HepG2 (cell line): ENCODE data around the gene SHC1. TPM values are rescaled to one million over a fixed set of nuclear protein-coding genes. Genes with fewer than 3 reads are reported as not detected.

ENCODE experiments used
- CCDC6 ChIP-seq: sonication (generic); formaldehyde crosslinking; IDR thresholded peaks from 2 replicates; pipeline ENCODE4 v1.8.1; 2022; ENCODE audit warnings: mild to moderate bottlenecking, missing genetic modification reagents, moderate library complexity
- HES4 ChIP-seq: sonication (generic); formaldehyde crosslinking; IDR thresholded peaks from 2 replicates; pipeline ENCODE4 v1.9.0; 2021; ENCODE audit warnings: mild to moderate bottlenecking, missing genetic modification reagents, borderline replicate concordance
- MTF1 ChIP-seq: sonication (generic); formaldehyde crosslinking; IDR thresholded peaks from 2 replicates; pipeline ENCODE4 v1.5.0; 2020; ENCODE audit warnings: missing genetic modification reagents
- NFE2L2 ChIP-seq: fragments of 150-350 bp; IDR thresholded peaks from 2 replicates; pipeline ENCODE4 v1.6.1; 2014; ENCODE audit warnings: low read length
- NFRKB ChIP-seq: fragments of 450-650 bp; IDR thresholded peaks from 2 replicates; pipeline ENCODE4 v1.6.1; 2017
- SMAD3 ChIP-seq: sonication (generic); formaldehyde crosslinking; IDR thresholded peaks from 2 replicates; pipeline ENCODE4 v1.4.0; 2020; ENCODE audit warnings: missing genetic modification reagents
- SRSF4 ChIP-seq: fragments of 200-400 bp; formaldehyde crosslinking; IDR thresholded peaks from one replicate; pipeline ENCODE4 v1.6.1; 2018; ENCODE audit warnings: mild to moderate bottlenecking, low read depth, low read length, moderate library complexity; ENCODE audit not compliant: poor library complexity, severe bottlenecking
- ZFP90 ChIP-seq: sonication (generic); formaldehyde crosslinking; IDR thresholded peaks from 2 replicates; pipeline ENCODE4 v1.8.0; 2022; ENCODE audit warnings: missing genetic modification reagents, mild to moderate bottlenecking, inconsistent platforms, borderline replicate concordance
- ZNF292 ChIP-seq: sonication (generic); formaldehyde crosslinking; IDR thresholded peaks from 2 replicates; pipeline ENCODE4 v1.8.1; 2022; ENCODE audit warnings: mild to moderate bottlenecking, low read depth, missing genetic modification reagents, borderline replicate concordance
- ZNF772 ChIP-seq: sonication (generic); formaldehyde crosslinking; IDR thresholded peaks from 2 replicates; pipeline ENCODE4 v1.5.0; 2020; ENCODE audit warnings: mild to moderate bottlenecking, missing genetic modification reagents
- ZSCAN12 ChIP-seq: sonication (generic); formaldehyde crosslinking; IDR thresholded peaks from 2 replicates; pipeline ENCODE4 v1.9.0; 2021; ENCODE audit warnings: mild to moderate bottlenecking, missing genetic modification reagents
- polyA plus RNA-seq, 8 experiments: library from polyadenylated mRNA; depleted of rRNA in 3 of 8; stranded (reverse) in 7 of 8; unstranded in 1 of 8; fragments of >200 nt; fragmentation: Illumina TruSeq in 4 of 8; extraction: Trizol in 4 of 8; gene quantifications; 2 replicates each; pipeline versions ENCODE4 v1.2.1 to v1.2.3, GENCODE V29; 2011 to 2016; ENCODE audit warnings: low read depth in 4 of 8, missing spikeins in 1 of 8, mixed read lengths in 1 of 8; ENCODE audit not compliant: insufficient read depth in 1 of 8
- total RNA-seq, 5 experiments: library from RNA; depleted of rRNA; stranded (reverse); fragments of >200 nt; fragmentation: Illumina TruSeq; extraction: Trizol; gene quantifications; 2 replicates each; pipeline ENCODE4 v1.2.3, GENCODE V29; 2016; ENCODE audit warnings: low read depth in 1 of 5
- TF ChIP-seq, protein P1 (sequence below): sonication (generic); formaldehyde crosslinking; IDR thresholded peaks from 2 replicates; pipeline ENCODE4 v1.4.0; 2020; ENCODE audit warnings: missing genetic modification reagents
- TF ChIP-seq, protein P2 (sequence below): sonication (generic); formaldehyde crosslinking; IDR thresholded peaks from 2 replicates; pipeline ENCODE4 v1.4.0; 2020; ENCODE audit warnings: mild to moderate bottlenecking, missing genetic modification reagents
- TF ChIP-seq, protein P3 (sequence below): sonication (generic); formaldehyde crosslinking; IDR thresholded peaks from 2 replicates; pipeline ENCODE4 v1.8.0; 2022; ENCODE audit warnings: mild to moderate bottlenecking, missing genetic modification reagents, moderate library complexity
- TF ChIP-seq, protein P4 (sequence below): sonication (generic); formaldehyde crosslinking; IDR thresholded peaks from 2 replicates; pipeline ENCODE4 v1.8.0; 2022; ENCODE audit warnings: missing genetic modification reagents, mild to moderate bottlenecking, inconsistent platforms, borderline replicate concordance
- TF ChIP-seq, protein P5 (sequence below): sonication (generic); formaldehyde crosslinking; IDR thresholded peaks from 2 replicates; pipeline ENCODE4 v1.4.0; 2020; ENCODE audit warnings: mild to moderate bottlenecking, missing genetic modification reagents, borderline replicate concordance

SHC1 gene
- total and polyA plus RNA-seq, 2 of the 13 experiments (the other 11 are each of a cell fraction or from before 2014, with no cell fraction given): 52.0 to 137 TPM

DNA sequence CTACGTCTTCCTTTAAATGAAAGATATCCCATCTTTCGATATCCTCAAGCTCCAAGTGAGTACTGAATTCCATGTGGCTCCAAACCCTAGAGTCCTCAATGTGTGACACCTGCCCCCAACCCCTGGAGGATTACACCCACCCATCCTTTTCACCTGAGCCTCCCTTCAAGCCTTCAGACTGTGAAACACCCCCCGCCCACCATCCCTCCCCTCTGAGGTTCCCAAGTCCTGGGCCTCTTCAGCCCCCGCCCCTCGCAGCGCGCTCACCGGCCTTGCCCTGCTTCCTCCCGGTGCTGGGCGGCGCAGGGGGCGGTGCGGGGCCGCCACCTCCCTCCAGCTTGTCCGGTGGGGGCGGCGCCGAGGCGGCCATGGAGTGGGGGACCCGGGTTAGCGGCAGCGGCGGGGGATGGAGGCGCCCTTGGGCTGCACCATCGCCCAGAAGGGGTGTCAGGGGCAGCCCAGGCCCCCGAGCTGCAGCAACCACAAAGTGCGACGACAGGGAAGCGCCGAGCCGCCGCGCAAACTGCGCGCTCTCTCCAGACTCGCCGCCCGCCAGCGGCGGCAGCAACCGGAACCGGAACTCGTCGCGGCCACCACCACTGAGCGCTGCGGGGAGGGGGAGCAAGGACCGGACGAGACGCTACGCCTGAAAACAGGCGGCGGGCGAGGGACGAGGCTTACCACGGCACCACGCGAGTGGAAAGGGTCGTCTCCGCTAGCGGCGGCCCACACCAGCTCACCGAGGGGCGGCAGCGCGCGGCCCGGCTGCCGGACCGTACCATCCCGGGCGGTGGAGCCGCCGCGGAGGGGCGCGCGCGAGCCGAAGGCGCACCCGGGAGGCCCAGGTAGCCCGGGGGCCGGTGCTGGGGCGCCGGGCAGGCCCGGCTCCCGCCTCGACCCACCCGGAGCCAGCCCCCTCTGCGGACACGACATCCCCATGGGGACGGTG, 9.1 kb downstream of the SHC1 start, which contains the start of gene PYGO2 (continued):
- TF ChIP-seq, protein P1, sequence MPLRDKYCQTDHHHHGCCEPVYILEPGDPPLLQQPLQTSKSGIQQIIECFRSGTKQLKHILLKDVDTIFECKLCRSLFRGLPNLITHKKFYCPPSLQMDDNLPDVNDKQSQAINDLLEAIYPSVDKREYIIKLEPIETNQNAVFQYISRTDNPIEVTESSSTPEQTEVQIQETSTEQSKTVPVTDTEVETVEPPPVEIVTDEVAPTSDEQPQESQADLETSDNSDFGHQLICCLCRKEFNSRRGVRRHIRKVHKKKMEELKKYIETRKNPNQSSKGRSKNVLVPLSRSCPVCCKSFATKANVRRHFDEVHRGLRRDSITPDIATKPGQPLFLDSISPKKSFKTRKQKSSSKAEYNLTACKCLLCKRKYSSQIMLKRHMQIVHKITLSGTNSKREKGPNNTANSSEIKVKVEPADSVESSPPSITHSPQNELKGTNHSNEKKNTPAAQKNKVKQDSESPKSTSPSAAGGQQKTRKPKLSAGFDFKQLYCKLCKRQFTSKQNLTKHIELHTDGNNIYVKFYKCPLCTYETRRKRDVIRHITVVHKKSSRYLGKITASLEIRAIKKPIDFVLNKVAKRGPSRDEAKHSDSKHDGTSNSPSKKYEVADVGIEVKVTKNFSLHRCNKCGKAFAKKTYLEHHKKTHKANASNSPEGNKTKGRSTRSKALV (CRISPR knock-in tag): peak; percentile 54; the same call in 1 of the 2 replicates
- peak; percentile 89 for TF ChIP-seq ZNF772 (CRISPR knock-in tag)
- TF ChIP-seq SRSF4: peak; percentile 65
- TF ChIP-seq, protein P2, sequence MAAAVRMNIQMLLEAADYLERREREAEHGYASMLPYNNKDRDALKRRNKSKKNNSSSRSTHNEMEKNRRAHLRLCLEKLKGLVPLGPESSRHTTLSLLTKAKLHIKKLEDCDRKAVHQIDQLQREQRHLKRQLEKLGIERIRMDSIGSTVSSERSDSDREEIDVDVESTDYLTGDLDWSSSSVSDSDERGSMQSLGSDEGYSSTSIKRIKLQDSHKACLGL (CRISPR knock-in tag): peak; percentile 47; the same call in 1 of the 2 replicates
- no peak for TF ChIP-seq NFRKB
- 0 out of 2 replicates have a peak, but pooled peaks have one; percentile 56 for TF ChIP-seq MTF1
- TF ChIP-seq, protein P3, sequence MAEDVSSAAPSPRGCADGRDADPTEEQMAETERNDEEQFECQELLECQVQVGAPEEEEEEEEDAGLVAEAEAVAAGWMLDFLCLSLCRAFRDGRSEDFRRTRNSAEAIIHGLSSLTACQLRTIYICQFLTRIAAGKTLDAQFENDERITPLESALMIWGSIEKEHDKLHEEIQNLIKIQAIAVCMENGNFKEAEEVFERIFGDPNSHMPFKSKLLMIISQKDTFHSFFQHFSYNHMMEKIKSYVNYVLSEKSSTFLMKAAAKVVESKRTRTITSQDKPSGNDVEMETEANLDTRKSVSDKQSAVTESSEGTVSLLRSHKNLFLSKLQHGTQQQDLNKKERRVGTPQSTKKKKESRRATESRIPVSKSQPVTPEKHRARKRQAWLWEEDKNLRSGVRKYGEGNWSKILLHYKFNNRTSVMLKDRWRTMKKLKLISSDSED (CRISPR knock-in tag): no peak
- TF ChIP-seq SMAD3 (CRISPR knock-in tag): no peak
- peak; percentile 69; the same call in 1 of the 2 replicates for TF ChIP-seq HES4 (CRISPR knock-in tag)
- no peak for TF ChIP-seq ZNF292 (CRISPR knock-in tag)
- TF ChIP-seq ZFP90 (CRISPR knock-in tag): peak; percentile 73; the same call in 1 of the 2 replicates
- TF ChIP-seq, protein P4, sequence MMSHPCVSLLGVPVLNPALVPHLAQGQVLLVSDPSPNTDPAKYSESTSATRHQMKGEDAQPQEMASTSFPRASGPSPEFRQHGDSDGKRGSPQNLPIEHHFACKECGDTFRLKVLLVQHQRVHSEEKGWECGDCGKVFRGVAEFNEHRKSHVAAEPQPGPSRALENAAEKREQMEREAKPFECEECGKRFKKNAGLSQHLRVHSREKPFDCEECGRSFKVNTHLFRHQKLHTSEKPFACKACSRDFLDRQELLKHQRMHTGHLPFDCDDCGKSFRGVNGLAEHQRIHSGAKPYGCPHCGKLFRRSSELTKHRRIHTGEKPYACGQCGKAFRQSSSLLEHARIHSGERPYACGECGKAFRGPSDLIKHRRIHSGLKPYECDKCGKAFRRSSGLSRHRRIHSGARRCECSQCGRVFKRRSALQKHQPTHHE: 0 out of 2 replicates have a peak, but pooled peaks have one; percentile 48
- TF ChIP-seq, protein P5, sequence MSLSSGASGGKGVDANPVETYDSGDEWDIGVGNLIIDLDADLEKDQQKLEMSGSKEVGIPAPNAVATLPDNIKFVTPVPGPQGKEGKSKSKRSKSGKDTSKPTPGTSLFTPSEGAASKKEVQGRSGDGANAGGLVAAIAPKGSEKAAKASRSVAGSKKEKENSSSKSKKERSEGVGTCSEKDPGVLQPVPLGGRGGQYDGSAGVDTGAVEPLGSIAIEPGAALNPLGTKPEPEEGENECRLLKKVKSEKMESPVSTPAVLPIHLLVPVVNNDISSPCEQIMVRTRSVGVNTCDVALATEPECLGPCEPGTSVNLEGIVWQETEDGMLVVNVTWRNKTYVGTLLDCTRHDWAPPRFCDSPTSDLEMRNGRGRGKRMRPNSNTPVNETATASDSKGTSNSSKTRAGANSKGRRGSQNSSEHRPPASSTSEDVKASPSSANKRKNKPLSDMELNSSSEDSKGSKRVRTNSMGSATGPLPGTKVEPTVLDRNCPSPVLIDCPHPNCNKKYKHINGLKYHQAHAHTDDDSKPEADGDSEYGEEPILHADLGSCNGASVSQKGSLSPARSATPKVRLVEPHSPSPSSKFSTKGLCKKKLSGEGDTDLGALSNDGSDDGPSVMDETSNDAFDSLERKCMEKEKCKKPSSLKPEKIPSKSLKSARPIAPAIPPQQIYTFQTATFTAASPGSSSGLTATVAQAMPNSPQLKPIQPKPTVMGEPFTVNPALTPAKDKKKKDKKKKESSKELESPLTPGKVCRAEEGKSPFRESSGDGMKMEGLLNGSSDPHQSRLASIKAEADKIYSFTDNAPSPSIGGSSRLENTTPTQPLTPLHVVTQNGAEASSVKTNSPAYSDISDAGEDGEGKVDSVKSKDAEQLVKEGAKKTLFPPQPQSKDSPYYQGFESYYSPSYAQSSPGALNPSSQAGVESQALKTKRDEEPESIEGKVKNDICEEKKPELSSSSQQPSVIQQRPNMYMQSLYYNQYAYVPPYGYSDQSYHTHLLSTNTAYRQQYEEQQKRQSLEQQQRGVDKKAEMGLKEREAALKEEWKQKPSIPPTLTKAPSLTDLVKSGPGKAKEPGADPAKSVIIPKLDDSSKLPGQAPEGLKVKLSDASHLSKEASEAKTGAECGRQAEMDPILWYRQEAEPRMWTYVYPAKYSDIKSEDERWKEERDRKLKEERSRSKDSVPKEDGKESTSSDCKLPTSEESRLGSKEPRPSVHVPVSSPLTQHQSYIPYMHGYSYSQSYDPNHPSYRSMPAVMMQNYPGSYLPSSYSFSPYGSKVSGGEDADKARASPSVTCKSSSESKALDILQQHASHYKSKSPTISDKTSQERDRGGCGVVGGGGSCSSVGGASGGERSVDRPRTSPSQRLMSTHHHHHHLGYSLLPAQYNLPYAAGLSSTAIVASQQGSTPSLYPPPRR (CRISPR knock-in tag): peak; percentile 68
- TF ChIP-seq NFE2L2: no peak
- TF ChIP-seq ZSCAN12 (CRISPR knock-in tag): peak; percentile 87; the same call in 1 of the 2 replicates
- peak; percentile 93 for TF ChIP-seq CCDC6 (CRISPR knock-in tag)
